ENCODE data around the gene SH3D21.

The SH3D21 gene

GRCh38 chr1:36342426-36343185 is 36.4 kb downstream of the SH3D21 start:
- DNase-seq (ENCODE audit: extremely low spot score) = peak; percentile 71
- ChIA-PET POLR2A (no interaction called here), CTCF (interaction anchor here (0.6 to 5.8 kb wide), 38 partner anchors 9 to 250 kb away, joined by 3 to 73 read pairs (median 4); partner anchors contain the start of genes LSM10, OSCP1, SH3D21 and TRAPPC3)
- peak; percentile 82 for TF ChIP-seq CTCF (IDR thresholded peaks at IDR 0.05; ENCODE audit: control extremely low read depth, extremely low read depth, low read depth, missing control alignments)

GRCh38 chr1:36343651-36344394 is 37.7 kb downstream of the SH3D21 start:
- no peak for TF ChIP-seq CTCF (IDR thresholded peaks at IDR 0.05; ENCODE audit: control extremely low read depth, extremely low read depth, low read depth, missing control alignments)
- POLR2A ChIA-PET = no interaction called here
- no peak for DNase-seq (ENCODE audit: extremely low spot score)
- CTCF ChIA-PET = interaction anchor here (0.7 to 5.8 kb wide), 18 partner anchors 10 to 208 kb away, joined by 3 to 73 read pairs (median 9); partner anchors contain the start of genes LSM10, OSCP1 and SH3D21

- TF ChIP-seq CTCF (IDR thresholded peaks at IDR 0.05; ENCODE audit: control extremely low read depth, extremely low read depth, low read depth, missing control alignments) = no peak
- ChIA-PET POLR2A (no interaction called here), CTCF (interaction anchor here (0.6 to 5.8 kb wide), 5 partner anchors 24 to 120 kb away, joined by 3 to 73 read pairs (median 8); partner anchors contain the start of gene MRPS15)
Observed at GRCh38 chr1:36344395-36344680, 38.2 kb downstream of the SH3D21 start.

GRCh38 chr1:36345353-36345752 is 39.2 kb downstream of the SH3D21 start:
- CTCF ChIA-PET = interaction anchor here (2.2 to 5.8 kb wide), 3 partner anchors 23 to 79 kb away, joined by 8 to 73 read pairs (median 62); no protein-coding TSS in a partner anchor
- POLR2A ChIA-PET = no interaction called here
- DNase-seq (ENCODE audit: extremely low spot score) = no peak
- TF ChIP-seq CTCF (IDR thresholded peaks at IDR 0.05; ENCODE audit: control extremely low read depth, extremely low read depth, low read depth, missing control alignments) = no peak

More at GRCh38 chr1:36344395-36344680, 38.2 kb downstream of the SH3D21 start:
- DNase-seq (ENCODE audit: extremely low spot score) = no peak

GRCh38 chr1:36346741-36347370 is 40.7 kb downstream of the SH3D21 start:
- POLR2A ChIA-PET = no interaction called here
- CTCF ChIA-PET = interaction anchor here (1.1 to 1.4 kb wide), 2 partner anchors 21 to 72 kb away, joined by 3 to 4 read pairs; no protein-coding TSS in a partner anchor
- TF ChIP-seq CTCF (IDR thresholded peaks at IDR 0.05; ENCODE audit: control extremely low read depth, extremely low read depth, low read depth, missing control alignments) = no peak
- no peak for DNase-seq (ENCODE audit: extremely low spot score)

GRCh38 chr1:36349241-36349671 is 43.1 kb downstream of the SH3D21 start:
- ChIA-PET POLR2A (no interaction called here), CTCF (interaction anchor here (1.9 to 7.5 kb wide), 2 partner anchors 11 to 20 kb away, joined by 12 to 63 read pairs; no protein-coding TSS in a partner anchor)
- TF ChIP-seq CTCF (IDR thresholded peaks at IDR 0.05; ENCODE audit: control extremely low read depth, extremely low read depth, low read depth, missing control alignments) = no peak
- DNase-seq (ENCODE audit: extremely low spot score) = peak; percentile 84
